ENCODE measurements around the gene RERE. TPM values are rescaled to one million over a fixed set of nuclear protein-coding genes. Genes with fewer than 3 reads are reported as not detected.

The RERE gene
- polyA plus RNA-seq, 1 of the 3 experiments (the other 2 are of a cell fraction): 8.1 TPM

DNA sequence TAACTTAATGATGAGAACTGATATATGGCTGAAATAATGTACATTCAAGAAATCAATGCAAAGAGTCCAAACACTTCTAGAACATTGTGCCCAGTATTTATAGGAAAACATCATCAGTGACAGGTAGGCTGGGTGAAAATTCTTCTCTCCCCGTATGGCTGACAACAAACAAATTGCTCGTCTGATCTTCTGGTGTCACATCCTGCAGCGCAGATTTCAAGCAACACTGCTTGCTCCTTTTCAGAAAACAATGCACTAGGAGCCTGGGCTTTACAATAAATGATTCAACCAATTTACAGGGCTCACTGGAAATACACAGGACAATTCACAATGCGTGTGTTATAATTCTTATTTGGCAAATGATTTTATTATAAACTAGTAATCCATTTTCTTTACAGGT is 185.3 kb downstream of the RERE start:
- Histone ChIP-seq H3K4me1 (ENCODE audit: control insufficient read depth in 1 of 2, insufficient read depth in 2 of 2, low read depth in 1 of 2, low read length in 1 of 2) (peaks cover 10 to 24% of the 10 kb centered on the region in 2 experiments; a peak in 3 of 4 replicates), H3K36me3 (replicated peaks in 1 of 2; ENCODE audit: control insufficient read depth in 1 of 2, insufficient read depth in 2 of 2, low read length in 1 of 2) (peaks cover 0 to 3% of the 10 kb centered on the region in 2 experiments), H3K79me2 (ENCODE audit: insufficient read depth) (peaks cover 17% of the 10 kb centered on the region), H3K9me3 (no peaks in the 10 kb centered on the region), H3K27ac (ENCODE audit: low read depth in 2 of 2, low read length in 1 of 2) (no peak overlapping the region; a peak in 1 of 4 replicates), H3K27me3 (ENCODE audit: insufficient read depth) (no peaks in the 10 kb centered on the region), H3K4me3 (ENCODE audit: low read depth in 2 of 2, low read length in 1 of 2) (no peak overlapping the region), H3K9me2 (no peaks in the 10 kb centered on the region), H2AFZ (ENCODE audit: low read depth) (no peak overlapping the region), H3F3A (replicated peaks; ENCODE audit: insufficient read depth) (no peaks in the 10 kb centered on the region), H3K9ac (no peak overlapping the region), H3K4me2 (no peak overlapping the region), H4K20me1 (ENCODE audit: insufficient read depth) (peaks cover 9% of the 10 kb centered on the region; the same call in 1 of the 2 replicates)
- WGBS (ENCODE audit: low lambda C conversion rate): 84% methylated on average over 4 of the region's 4 CpGs
- DNase-seq: no peak
- no peak for TF ChIP-seq FOSL2 (IDR thresholded peaks at IDR 0.05; ENCODE audit: borderline replicate concordance, low read depth)
- no peak for TF ChIP-seq FOXJ3 (CRISPR knock-in tag; IDR thresholded peaks at IDR 0.05)
- TF ChIP-seq SMC3 (IDR thresholded peaks at IDR 0.05; ENCODE audit: low read depth, low read length): no peak
- no peak for TF ChIP-seq TAF1 (IDR thresholded peaks at IDR 0.05; ENCODE audit: borderline replicate concordance, low read depth, low read length)
- TF ChIP-seq NRF1 (IDR thresholded peaks at IDR 0.05; ENCODE audit: low read depth, low read length): no peak
- no peak for TF ChIP-seq JUND (IDR thresholded peaks at IDR 0.05)
- no peak for TF ChIP-seq RCOR1 (IDR thresholded peaks at IDR 0.05; ENCODE audit: low read length)
- no peak for TF ChIP-seq EZH2phosphoT487 (IDR thresholded peaks at IDR 0.05; ENCODE audit: borderline replicate concordance, low read depth)
- no peak for TF ChIP-seq EP300 (IDR thresholded peaks at IDR 0.05; ENCODE audit: borderline replicate concordance in 1 of 2, low read depth in 1 of 2, low read length in 1 of 2)
- no peak for TF ChIP-seq YY1 (IDR thresholded peaks at IDR 0.05; ENCODE audit: low read depth)
- POLR2A ChIA-PET: no interaction called here
- CTCF ChIA-PET: interaction anchor here (1.0 kb wide), 1 partner anchor 217 kb away, joined by 3 read pairs; no protein-coding TSS in a partner anchor

DNA sequence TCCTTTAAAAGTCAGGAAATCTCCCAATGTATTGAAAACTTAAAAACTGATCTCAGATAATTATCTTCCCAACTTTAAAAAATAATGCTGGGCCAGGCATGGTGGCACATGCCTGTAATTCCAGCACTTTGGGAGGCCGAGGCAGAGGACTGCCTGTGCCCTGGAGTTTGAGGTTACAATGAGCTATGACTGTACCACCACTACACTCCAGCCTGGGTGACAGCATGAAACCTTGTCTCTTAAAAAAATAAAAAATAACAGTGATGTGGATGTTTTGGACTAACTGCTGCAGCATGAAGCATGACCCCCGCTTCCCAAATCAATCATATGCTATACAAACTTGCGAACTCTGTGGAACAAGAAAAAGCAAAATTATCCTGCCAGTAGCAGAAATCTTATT is 186.3 kb downstream of the RERE start:
- H3K79me2 ChIP-seq (ENCODE audit: insufficient read depth): peaks cover 16% of the 10 kb centered on the region
- H3K9ac ChIP-seq: no peak overlapping the region
- H3K9me3 ChIP-seq: no peaks in the 10 kb centered on the region
- H3F3A ChIP-seq (replicated peaks; ENCODE audit: insufficient read depth): no peaks in the 10 kb centered on the region
- no peaks in the 10 kb centered on the region for H3K27me3 ChIP-seq (ENCODE audit: insufficient read depth)
- H3K27ac ChIP-seq (ENCODE audit: low read depth in 2 of 2, low read length in 1 of 2): no peak overlapping the region
- H3K9me2 ChIP-seq: no peaks in the 10 kb centered on the region
- H3K4me1 ChIP-seq (ENCODE audit: control insufficient read depth in 1 of 2, insufficient read depth in 2 of 2, low read depth in 1 of 2, low read length in 1 of 2): peaks cover 10 to 34% of the 10 kb centered on the region in 2 experiments; a peak in 3 of 4 replicates
- H3K4me2 ChIP-seq: no peak overlapping the region
- CTCF ChIA-PET: interaction anchor here (0.7 kb wide), 1 partner anchor 35 kb away, joined by 3 read pairs; no protein-coding TSS in a partner anchor
- peaks cover 0 to 3% of the 10 kb centered on the region in 2 experiments for H3K36me3 ChIP-seq (replicated peaks in 1 of 2; ENCODE audit: control insufficient read depth in 1 of 2, insufficient read depth in 2 of 2, low read length in 1 of 2)
- H2AFZ ChIP-seq (ENCODE audit: low read depth): no peak overlapping the region
- H4K20me1 ChIP-seq (ENCODE audit: insufficient read depth): peaks cover 13% of the 10 kb centered on the region; the same call in 1 of the 2 replicates
- POLR2A ChIA-PET: no interaction called here
- 96% methylated on average over 3 of the region's 3 CpGs for WGBS (ENCODE audit: low lambda C conversion rate)
- no peak for DNase-seq
- TF ChIP-seq RXRA (IDR thresholded peaks at IDR 0.05; ENCODE audit: borderline replicate concordance, low read depth): no peak
- no peak for TF ChIP-seq TAF1 (IDR thresholded peaks at IDR 0.05; ENCODE audit: borderline replicate concordance, low read depth, low read length)
- TF ChIP-seq RAD21 (IDR thresholded peaks at IDR 0.05; ENCODE audit: low read length): no peak
- TF ChIP-seq MEF2A (IDR thresholded peaks at IDR 0.05; ENCODE audit: borderline replicate concordance, low read depth): no peak
- no peak for TF ChIP-seq EZH2phosphoT487 (IDR thresholded peaks at IDR 0.05; ENCODE audit: borderline replicate concordance, low read depth)
- no peak for TF ChIP-seq USF2 (IDR thresholded peaks at IDR 0.05; ENCODE audit: borderline replicate concordance, low read depth, low read length)
- no peak for TF ChIP-seq MAX (IDR thresholded peaks at IDR 0.05; ENCODE audit: low read depth)
- no peak for TF ChIP-seq FOSL2 (IDR thresholded peaks at IDR 0.05; ENCODE audit: borderline replicate concordance, low read depth)
- TF ChIP-seq MXI1 (IDR thresholded peaks at IDR 0.05; ENCODE audit: low read depth, low read length): no peak
- no peak for TF ChIP-seq FOXM1 (IDR thresholded peaks at IDR 0.05; ENCODE audit: low read depth)
- TF ChIP-seq REST (IDR thresholded peaks at IDR 0.05; ENCODE audit: low read depth, low read length): no peak
- no peak for TF ChIP-seq USF1 (IDR thresholded peaks at IDR 0.05; ENCODE audit: borderline replicate concordance, low read depth)
- TF ChIP-seq FOXJ3 (CRISPR knock-in tag; IDR thresholded peaks at IDR 0.05): no peak
- no peak for TF ChIP-seq GATA2 (CRISPR knock-in tag; IDR thresholded peaks at IDR 0.05)
- no peak for TF ChIP-seq PBX3 (IDR thresholded peaks at IDR 0.05)
- no peak for TF ChIP-seq NRF1 (IDR thresholded peaks at IDR 0.05; ENCODE audit: low read depth, low read length)
- no peak overlapping the region for H3K4me3 ChIP-seq (ENCODE audit: low read depth in 2 of 2, low read length in 1 of 2)

Data from SK-N-SH (cell line).